LNCAP (cell line): ENCODE results near the gene KIAA0319L.

ENCODE experiments used
- CTCF ChIP-seq: fragments of 450-650 bp; IDR thresholded peaks from 2 replicates; pipeline ENCODE4 v1.5.1; 2017; ENCODE audit warnings: mild to moderate bottlenecking

Gene KIAA0319L

GRCh38 chr1:35557611-35558373, 589 bp upstream of the KIAA0319L start, which contains the start of gene NCDN:
TSS of gene NCDN (plus strand) at chr1:35557799. CDS start at chr1:35558191, 392 bp downstream.
- no peak for TF ChIP-seq CTCF

GRCh38 chr1:35556484-35557117, 602 bp downstream of the KIAA0319L start:
- TF ChIP-seq CTCF: no peak

- TF ChIP-seq CTCF: no peak
Observed at GRCh38 chr1:35555601-35556477, 1.4 kb downstream of the KIAA0319L start.

- no peak for TF ChIP-seq CTCF
Observed at GRCh38 chr1:35555212-35555584, 2.0 kb downstream of the KIAA0319L start.

GRCh38 chr1:35554266-35555211, 2.7 kb downstream of the KIAA0319L start:
- TF ChIP-seq CTCF: no peak

- no peak for TF ChIP-seq CTCF
Observed at GRCh38 chr1:35553851-35554250, 3.4 kb downstream of the KIAA0319L start.
